H9 (cell line): ENCODE measurements around the gene PPP1R12A. TPM values are rescaled to one million over a fixed set of nuclear protein-coding genes. Genes with fewer than 3 reads are reported as not detected.
A peak's percentile ranks its signal among the peaks of the same experiment; 100 is the strongest.

ENCODE experiments used
- DNase-seq: peaks from one replicate; pipeline ENCODE4 v3.0.0-alpha.2; 2017
- H2AFZ ChIP-seq: one replicate; pipeline ENCODE4 v1.6.1; 2013; ENCODE audit warnings: mild to moderate bottlenecking, low read length, control low read depth, moderate library complexity
- H2AK5ac ChIP-seq: 2 replicates; pipeline ENCODE4 v1.6.1; 2013; ENCODE audit warnings: low read length, control low read depth, mixed read lengths; ENCODE audit not compliant: insufficient read length
- H2BK120ac ChIP-seq: one replicate; pipeline ENCODE4 v1.6.1; 2013; ENCODE audit warnings: low read depth, mild to moderate bottlenecking, low read length, control low read depth, inconsistent platforms; ENCODE audit not compliant: poor library complexity, severe bottlenecking
- H2BK12ac ChIP-seq: 2 replicates; pipeline ENCODE4 v1.6.1; 2013; ENCODE audit warnings: low read length, control low read depth, mixed read lengths, low read depth; ENCODE audit not compliant: insufficient read length
- H2BK15ac ChIP-seq: 2 replicates; pipeline ENCODE4 v1.6.1; 2013; ENCODE audit warnings: low read depth, low read length, control low read depth
- H2BK20ac ChIP-seq: one replicate; pipeline ENCODE4 v1.6.1; 2013; ENCODE audit warnings: low read depth, mild to moderate bottlenecking, low read length, control low read depth, inconsistent platforms; ENCODE audit not compliant: poor library complexity, severe bottlenecking
- H2BK5ac ChIP-seq: 2 replicates; pipeline ENCODE4 v1.6.1; 2013; ENCODE audit warnings: low read length, control low read depth, mixed read lengths; ENCODE audit not compliant: insufficient read length
- H3K14ac ChIP-seq: 2 replicates; pipeline ENCODE4 v1.6.1; 2013; ENCODE audit warnings: low read length, control low read depth; ENCODE audit not compliant: insufficient read depth
- H3K18ac ChIP-seq: 2 replicates; pipeline ENCODE4 v1.6.1; 2013; ENCODE audit warnings: low read depth, mild to moderate bottlenecking, mixed read lengths, low read length, control low read depth; ENCODE audit not compliant: insufficient read length
- H3K23ac ChIP-seq: 2 replicates; pipeline ENCODE4 v1.6.1; 2013; ENCODE audit warnings: low read length, control low read depth, mixed read lengths, low read depth; ENCODE audit not compliant: insufficient read length
- H3K23me2 ChIP-seq: 2 replicates; pipeline ENCODE4 v1.6.1; 2013; ENCODE audit warnings: low read depth, mild to moderate bottlenecking, mixed read lengths, low read length, control low read depth; ENCODE audit not compliant: insufficient read length, poor library complexity, severe bottlenecking
- H3K27ac ChIP-seq: 2 replicates; pipeline ENCODE4 v1.5.1; 2013; ENCODE audit warnings: low read length, control low read depth, mixed read lengths, low read depth; ENCODE audit not compliant: insufficient read length
- H3K27me3 ChIP-seq: 2 replicates; pipeline ENCODE4 v1.6.1; 2013; ENCODE audit warnings: low read length, control low read depth, inconsistent platforms; ENCODE audit not compliant: insufficient read depth
- H3K4ac ChIP-seq: 2 replicates; pipeline ENCODE4 v1.6.1; 2013; ENCODE audit warnings: low read depth, mild to moderate bottlenecking, control low read depth, inconsistent platforms, low read length, moderate library complexity
- H3K4me1 ChIP-seq: 2 replicates; pipeline ENCODE4 v1.6.1; 2013; ENCODE audit warnings: low read length, control low read depth, inconsistent platforms; ENCODE audit not compliant: insufficient read depth
- H3K4me2 ChIP-seq: 2 replicates; pipeline ENCODE4 v1.6.1; 2013; ENCODE audit warnings: low read length, control low read depth, mixed read lengths; ENCODE audit not compliant: insufficient read length, insufficient read depth
- H3K56ac ChIP-seq: 2 replicates; pipeline ENCODE4 v1.6.1; 2013; ENCODE audit warnings: low read depth, mild to moderate bottlenecking, mixed read lengths, low read length, control low read depth; ENCODE audit not compliant: insufficient read length
- H3K79me1 ChIP-seq: 2 replicates; pipeline ENCODE4 v1.6.1; 2013; ENCODE audit warnings: low read depth, mild to moderate bottlenecking, moderate library complexity, low read length, control low read depth, inconsistent platforms; ENCODE audit not compliant: insufficient read depth, poor library complexity, severe bottlenecking
- H3K79me2 ChIP-seq: 2 replicates; pipeline ENCODE4 v1.6.1; 2013; ENCODE audit warnings: low read length, control low read depth, inconsistent platforms; ENCODE audit not compliant: insufficient read depth
- H3K9ac ChIP-seq: 2 replicates; pipeline ENCODE4 v1.6.1; 2013; ENCODE audit warnings: low read length, control low read depth, mixed read lengths; ENCODE audit not compliant: insufficient read length; ENCODE audit errors: extremely low read depth
- H3K9me3 ChIP-seq: one replicate; pipeline ENCODE4 v1.6.1; 2013; ENCODE audit warnings: low read depth, low read length, inconsistent platforms; ENCODE audit not compliant: control insufficient read depth
- H3T11ph ChIP-seq: one replicate; pipeline ENCODE4 v1.6.1; 2013; ENCODE audit warnings: mild to moderate bottlenecking, low read length, control low read depth, inconsistent platforms
- H4K20me1 ChIP-seq: one replicate; pipeline ENCODE4 v1.6.1; 2013; ENCODE audit not compliant: control insufficient read depth, insufficient read length, insufficient read depth
- H4K5ac ChIP-seq: 2 replicates; pipeline ENCODE4 v1.6.1; 2013; ENCODE audit warnings: low read depth, mild to moderate bottlenecking, mixed read lengths, low read length, control low read depth; ENCODE audit not compliant: insufficient read length
- H4K8ac ChIP-seq: replicated peaks from 2 replicates; pipeline ENCODE4 v1.6.1; 2013; ENCODE audit warnings: low read length, control low read depth, mixed read lengths, low read depth; ENCODE audit not compliant: insufficient read length
- H4K91ac ChIP-seq: 2 replicates; pipeline ENCODE4 v1.6.1; 2013; ENCODE audit warnings: low read depth, mild to moderate bottlenecking, moderate library complexity, mixed read lengths, low read length, control low read depth; ENCODE audit not compliant: insufficient read length
- H3K27ac Mint-ChIP-seq, 3 experiments: 2 replicates in 2 of 3; 3 replicates in 1 of 3; pipeline ENCODE4 v1.8.0; 2020 to 2021; ENCODE audit warnings: mixed read lengths in 3 of 3, mild to moderate bottlenecking in 1 of 3, moderate library complexity in 1 of 3
- H3K27me3 Mint-ChIP-seq: 2 replicates; pipeline ENCODE4 v1.8.0; 2021; ENCODE audit warnings: low read depth, mild to moderate bottlenecking, moderate library complexity, mixed read lengths
- H3K36me3 Mint-ChIP-seq, 3 experiments: 2 replicates in 2 of 3; 3 replicates in 1 of 3; pipeline ENCODE4 v1.8.0; 2020 to 2021; ENCODE audit warnings: low read depth in 3 of 3, mixed read lengths in 3 of 3; ENCODE audit not compliant: insufficient read depth in 1 of 3
- H3K4me1 Mint-ChIP-seq, 2 experiments: 2 replicates each; pipeline ENCODE4 v1.8.0; 2020; ENCODE audit warnings: mixed read lengths in 2 of 2
- H3K4me3 Mint-ChIP-seq, 2 experiments: 2 replicates in 1 of 2; 3 replicates in 1 of 2; pipeline ENCODE4 v1.8.0; 2020 to 2021; ENCODE audit warnings: mild to moderate bottlenecking in 2 of 2, mixed read lengths in 2 of 2, moderate library complexity in 1 of 2
- H3K9me3 Mint-ChIP-seq, 2 experiments: 2 replicates in 1 of 2; 3 replicates in 1 of 2; pipeline ENCODE4 v1.8.0; 2020; ENCODE audit warnings: mild to moderate bottlenecking in 2 of 2, mixed read lengths in 2 of 2, moderate library complexity in 1 of 2
- CTCF ChIP-seq: fragments of 200-600 bp; sonication (generic); conservative IDR thresholded peaks from 3 replicates; pipeline ENCODE4 v1.8.0; 2021; ENCODE audit warnings: antibody characterized with exemption, mild to moderate bottlenecking
- WGBS: extraction: QIAGEN DNeasy Blood & Tissue Kit; methylation state at CpG from one replicate; pipeline ENCODE4 v1.1.7; 2013; ENCODE audit warnings: missing lambda C conversion rate, low lambda C conversion rate, mixed read lengths; ENCODE audit not compliant: insufficient read length; ENCODE audit errors: extremely low coverage; 5-methylcytosine and 5-hydroxymethylcytosine counted together
- total RNA-seq: library from RNA; stranded (reverse); gene quantifications from 2 replicates; pipeline ENCODE4 v1.2.1, GENCODE V29; 2021

PPP1R12A gene
- total RNA-seq, 1 experiment from 2014 or later: 93.5 TPM

DNA sequence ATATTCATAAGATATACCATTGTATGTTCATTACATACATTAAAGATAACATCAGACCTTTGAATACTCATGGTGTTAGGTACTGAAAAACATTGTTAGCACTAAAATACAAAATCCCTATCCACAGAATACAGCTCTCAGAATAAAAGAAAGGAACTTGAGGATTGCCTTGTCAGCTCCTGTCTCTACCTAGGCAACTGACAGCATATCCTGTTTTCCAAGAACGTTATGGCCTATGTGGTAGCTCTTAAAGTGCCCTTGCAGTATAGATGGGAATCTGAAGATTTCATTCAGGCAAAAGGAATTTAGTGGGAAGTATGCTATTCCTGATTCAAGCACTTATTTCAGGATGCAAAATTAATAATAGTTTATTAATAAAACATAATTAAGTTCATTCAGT, 1.8 kb upstream of the PPP1R12A start:
- Histone ChIP-seq H3K4ac (no peak overlapping the region), H3K27ac (no peak overlapping the region), H2BK15ac (no peak overlapping the region), H3K14ac (no peak overlapping the region), H4K20me1 (no peaks in the 10 kb centered on the region), H2AFZ (no peak overlapping the region), H4K5ac (no peak overlapping the region), H3T11ph (no peak overlapping the region), H3K23ac (no peak overlapping the region), H2AK5ac (no peak overlapping the region), H4K91ac (no peak overlapping the region), H2BK120ac (no peak overlapping the region), H4K8ac (no peak overlapping the region), H3K4me2 (no peak overlapping the region), H3K23me2 (peaks cover 5% of the 10 kb centered on the region), H3K9ac (no peak overlapping the region), H3K27me3 (no peaks in the 10 kb centered on the region), H3K79me2 (peaks cover 19% of the 10 kb centered on the region; the same call in 1 of the 2 replicates), H3K9me3 (no peaks in the 10 kb centered on the region), H3K79me1 (no peaks in the 10 kb centered on the region), H2BK12ac (no peak overlapping the region), H2BK20ac (no peak overlapping the region), H3K4me1 (no peaks in the 10 kb centered on the region; the same call in 1 of the 2 replicates), H2BK5ac (no peak overlapping the region), H3K18ac (no peak overlapping the region), H3K56ac (no peak overlapping the region)
- DNase-seq: no peak
- TF ChIP-seq CTCF: no peak
- peaks cover 26 to 27% of the 10 kb centered on the region in 2 experiments for H3K4me1 Mint-ChIP-seq
- no peaks in the 10 kb centered on the region; a peak in 2 of 5 replicates for H3K9me3 Mint-ChIP-seq
- H3K27me3 Mint-ChIP-seq: no peaks in the 10 kb centered on the region
- peaks cover 0 to 10% (median 0%) of the 10 kb centered on the region in 3 experiments; a peak in 1 of 7 replicates for H3K36me3 Mint-ChIP-seq
- H3K4me3 Mint-ChIP-seq: no peak overlapping the region
- 0 out of 7 replicates have a peak overlapping the region, but pooled peaks of 1 of the 3 experiments have one; percentile 67 for H3K27ac Mint-ChIP-seq
- WGBS: no CpG with 5 or more reads among the region's 1 CpG
